AG04449 (cell line): ENCODE data around the gene IGDCC3.

ENCODE experiments used
- CTCF ChIA-PET: fragments of 350-600 bp; formaldehyde crosslinking; extraction: SDS; loops from one replicate; lab custom pipeline; 2021; ENCODE audit warnings: antibody characterized with exemption; lab: Yijun Ruan, JAX
- POLR2A ChIA-PET: fragments of 400-600, 350-600 bp; formaldehyde crosslinking; extraction: SDS; loops from one replicate; lab custom pipeline; 2020; ENCODE audit warnings: antibody characterized with exemption, inconsistent platforms; lab: Yijun Ruan, JAX
- DNase-seq: peaks from one replicate; pipeline ENCODE4 v3.0.0-alpha.2; 2010; ENCODE audit warnings: low read depth, low spot score
- H3K4me3 ChIP-seq: 2 replicates; pipeline ENCODE4 v1.5.1; 2011; ENCODE audit warnings: low read depth, mild to moderate bottlenecking, control low read depth, low read length
- TF ChIP-seq, protein P1 (sequence below): IDR thresholded peaks from one replicate; pipeline ENCODE4 v1.5.1; 2011; ENCODE audit warnings: mild to moderate bottlenecking, moderate library complexity, low read length, control low read depth, inconsistent platforms; ENCODE audit not compliant: insufficient read depth; ENCODE audit errors: missing control alignments

IGDCC3 gene

DNA sequence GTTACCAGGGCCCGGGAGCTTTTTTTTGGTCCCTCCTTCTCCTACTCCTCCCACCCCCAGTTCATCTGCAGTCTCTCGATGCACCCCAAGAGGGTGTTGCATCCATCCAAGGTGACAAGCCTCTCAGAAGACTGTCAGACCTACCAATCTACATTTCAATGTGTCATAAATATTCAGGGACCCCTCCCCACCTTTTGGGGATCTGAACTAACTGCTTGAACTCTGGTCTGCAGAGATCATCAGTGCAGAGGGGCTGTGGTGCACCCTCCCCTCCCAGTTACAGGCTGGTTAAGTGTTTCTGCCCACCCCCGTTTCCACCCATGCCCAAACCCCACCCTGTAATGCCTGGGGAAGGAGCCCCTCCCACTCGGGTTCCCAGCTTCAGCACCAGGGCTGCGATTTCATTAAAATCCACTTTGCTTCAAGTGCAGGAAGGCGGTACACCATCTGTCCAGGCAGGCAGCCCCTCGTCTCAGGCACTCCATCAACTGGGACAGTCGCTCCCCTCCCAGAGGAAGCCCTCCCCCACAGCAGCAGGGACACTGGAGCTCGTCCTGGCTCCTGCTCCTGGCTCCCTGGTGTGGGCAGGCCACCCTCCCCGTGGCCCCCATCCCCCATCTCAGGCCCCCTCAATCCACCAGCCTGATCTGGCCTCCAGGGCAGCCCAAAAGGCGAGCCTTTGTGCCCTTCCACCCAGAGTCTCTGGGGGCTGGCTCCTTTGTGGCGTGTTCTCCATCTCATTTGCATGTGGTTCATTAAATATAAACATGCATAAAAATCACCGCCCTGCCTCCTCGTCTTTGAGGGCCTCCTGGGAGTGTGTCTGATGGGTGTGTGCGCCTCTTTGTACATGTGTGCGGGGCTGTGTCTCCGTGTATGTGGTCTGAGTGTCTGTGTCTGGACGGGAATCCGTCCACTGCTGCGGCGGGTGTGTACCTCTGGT, 41.0 kb downstream of the IGDCC3 start:
- ChIA-PET CTCF (interaction anchor here (1.3 to 8.1 kb wide), 3 partner anchors 17 to 64 kb away, joined by 4 to 54 read pairs (median 6); no protein-coding TSS in a partner anchor), POLR2A (no interaction called here)
- no peak for DNase-seq
- H3K4me3 ChIP-seq = no peak overlapping the region
- TF ChIP-seq, protein P1, sequence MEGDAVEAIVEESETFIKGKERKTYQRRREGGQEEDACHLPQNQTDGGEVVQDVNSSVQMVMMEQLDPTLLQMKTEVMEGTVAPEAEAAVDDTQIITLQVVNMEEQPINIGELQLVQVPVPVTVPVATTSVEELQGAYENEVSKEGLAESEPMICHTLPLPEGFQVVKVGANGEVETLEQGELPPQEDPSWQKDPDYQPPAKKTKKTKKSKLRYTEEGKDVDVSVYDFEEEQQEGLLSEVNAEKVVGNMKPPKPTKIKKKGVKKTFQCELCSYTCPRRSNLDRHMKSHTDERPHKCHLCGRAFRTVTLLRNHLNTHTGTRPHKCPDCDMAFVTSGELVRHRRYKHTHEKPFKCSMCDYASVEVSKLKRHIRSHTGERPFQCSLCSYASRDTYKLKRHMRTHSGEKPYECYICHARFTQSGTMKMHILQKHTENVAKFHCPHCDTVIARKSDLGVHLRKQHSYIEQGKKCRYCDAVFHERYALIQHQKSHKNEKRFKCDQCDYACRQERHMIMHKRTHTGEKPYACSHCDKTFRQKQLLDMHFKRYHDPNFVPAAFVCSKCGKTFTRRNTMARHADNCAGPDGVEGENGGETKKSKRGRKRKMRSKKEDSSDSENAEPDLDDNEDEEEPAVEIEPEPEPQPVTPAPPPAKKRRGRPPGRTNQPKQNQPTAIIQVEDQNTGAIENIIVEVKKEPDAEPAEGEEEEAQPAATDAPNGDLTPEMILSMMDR = no peak

DNA sequence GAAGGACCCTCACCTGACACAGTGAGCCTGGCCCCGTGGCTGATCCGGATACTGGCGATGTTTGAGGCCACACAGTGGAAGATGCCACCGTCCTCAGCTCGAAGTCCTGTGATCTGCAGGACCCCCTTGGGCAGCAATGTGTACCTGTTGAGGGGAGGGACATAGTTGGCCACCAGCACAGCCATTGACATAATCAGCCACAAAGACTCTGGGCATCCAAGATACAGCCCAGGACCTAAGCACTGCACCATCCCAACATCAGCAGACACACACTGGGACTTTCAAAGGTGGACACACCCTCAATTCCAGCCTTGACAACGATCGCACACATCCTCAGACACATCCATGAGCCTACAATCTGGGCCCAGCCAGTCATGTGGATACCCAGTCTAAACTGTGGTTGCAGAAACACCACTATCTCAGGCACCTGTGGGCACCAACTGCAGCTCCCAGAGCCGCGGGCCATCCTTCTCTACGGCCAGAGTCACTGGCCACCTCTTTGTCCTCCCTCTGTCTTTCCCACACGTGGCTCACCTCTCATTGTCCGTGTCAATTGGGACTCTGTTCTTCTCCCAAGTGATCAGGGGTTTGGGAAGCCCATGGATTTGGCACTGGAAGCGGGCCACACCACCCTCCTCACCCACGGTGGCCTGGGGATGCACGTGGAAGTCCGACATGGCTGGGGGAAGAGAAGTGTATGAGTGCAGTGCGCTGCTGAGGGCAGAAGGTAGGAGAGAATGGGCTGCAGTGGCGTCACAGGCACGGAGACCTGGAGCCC, 42.3 kb downstream of the IGDCC3 start:
- ChIA-PET POLR2A (no interaction called here), CTCF (interaction anchor here (1.3 to 8.1 kb wide), 3 partner anchors 16 to 65 kb away, joined by 4 to 54 read pairs (median 6); no protein-coding TSS in a partner anchor)
- TF ChIP-seq, protein P1 = no peak
- H3K4me3 ChIP-seq = no peak overlapping the region
- DNase-seq = no peak

DNA sequence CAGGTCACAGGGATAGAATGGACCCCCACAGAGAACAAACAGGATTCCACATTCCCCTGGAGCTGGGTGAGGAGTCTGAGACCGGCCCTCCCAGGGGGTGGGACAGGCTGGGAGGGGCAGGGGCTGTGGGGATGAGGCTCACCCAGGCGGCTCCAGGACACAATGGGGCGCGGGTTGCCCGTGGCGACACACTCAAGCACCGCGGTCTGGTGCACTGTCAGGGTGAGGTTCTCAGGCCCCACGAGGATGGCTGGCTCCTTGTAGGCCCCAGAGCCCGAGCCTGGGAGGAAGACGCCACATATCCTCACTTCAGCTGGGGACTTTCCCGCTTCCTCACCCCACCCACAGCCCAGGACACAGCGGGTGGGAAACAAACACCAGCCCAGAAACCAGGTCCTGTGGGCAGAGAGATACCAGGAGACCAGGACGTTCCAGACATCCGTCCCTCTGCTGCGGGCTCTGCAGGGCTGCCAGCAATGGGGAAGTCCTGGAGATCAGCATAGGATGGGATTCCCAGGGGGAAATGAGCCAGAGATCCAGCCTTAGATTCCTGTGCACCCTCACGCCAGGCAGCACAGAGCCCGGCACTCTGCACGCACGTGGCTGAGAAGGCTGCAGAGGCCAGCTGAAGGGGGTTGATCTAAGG, 43.1 kb downstream of the IGDCC3 start:
- CTCF ChIA-PET = interaction anchor here (8.1 kb wide), 1 partner anchor 15 kb away, joined by 54 read pairs; no protein-coding TSS in a partner anchor
- TF ChIP-seq, protein P1 = no peak
- POLR2A ChIA-PET = no interaction called here
- no peak overlapping the region for H3K4me3 ChIP-seq
- no peak for DNase-seq

DNA sequence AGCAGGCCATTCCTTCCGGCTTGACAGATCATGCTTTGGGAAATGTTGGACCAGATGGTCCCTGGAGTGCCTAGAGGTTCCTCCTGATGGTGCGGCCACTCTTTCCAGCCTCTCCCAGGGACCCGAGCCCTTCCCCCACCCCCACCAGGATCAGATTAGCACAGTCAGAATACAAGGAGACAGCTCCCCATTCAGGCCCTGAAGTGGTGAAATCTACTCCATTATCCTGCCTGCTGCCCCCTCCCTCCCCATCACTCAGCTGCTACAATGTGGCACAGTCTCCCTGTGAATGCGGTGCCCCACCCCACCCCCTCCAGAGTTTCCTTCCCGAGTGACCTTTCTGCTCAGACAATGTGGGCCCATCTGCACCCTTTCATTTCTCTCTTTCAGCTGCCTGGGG, 43.9 kb downstream of the IGDCC3 start:
- ChIA-PET POLR2A (no interaction called here), CTCF (no interaction called here)
- DNase-seq = no peak
- TF ChIP-seq, protein P1 = no peak
- no peak overlapping the region for H3K4me3 ChIP-seq

DNA sequence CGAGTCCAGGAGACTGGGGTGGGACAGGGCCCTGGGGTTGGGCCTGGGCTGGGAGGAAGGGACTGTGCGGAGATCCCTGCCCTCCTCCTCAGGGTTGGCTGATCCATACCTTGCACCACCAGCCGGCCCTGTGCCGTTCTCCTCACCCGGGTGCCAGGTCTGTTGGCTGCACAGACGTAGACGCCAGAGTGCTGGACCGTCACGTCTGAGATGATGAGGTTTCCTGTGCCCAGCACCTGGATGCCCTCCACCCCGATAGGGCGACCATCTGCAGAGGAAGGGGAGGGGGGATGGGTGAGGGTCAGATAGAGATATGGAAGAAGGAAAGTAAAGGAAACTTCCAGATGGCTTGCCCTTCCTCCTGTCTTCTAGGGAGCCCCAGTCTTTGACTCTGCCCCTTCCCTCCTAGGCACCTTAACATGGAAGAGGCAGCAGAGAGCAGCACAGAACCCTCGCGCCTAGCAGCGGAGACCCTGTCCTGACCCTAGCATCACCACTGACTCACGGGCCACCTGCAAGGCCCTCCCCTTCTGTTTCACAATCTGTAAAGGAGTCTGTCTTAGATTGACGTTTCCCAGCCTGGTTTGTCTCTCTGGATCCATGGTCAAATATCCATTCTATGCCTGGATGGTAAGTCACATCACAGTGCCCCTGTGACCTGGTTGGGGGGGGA, 44.5 kb downstream of the IGDCC3 start:
- no peak overlapping the region for H3K4me3 ChIP-seq
- POLR2A ChIA-PET = no interaction called here
- TF ChIP-seq, protein P1 = no peak
- CTCF ChIA-PET = interaction anchor here (2.3 kb wide), 1 partner anchor 14 kb away, joined by 6 read pairs; no protein-coding TSS in a partner anchor
- DNase-seq = no peak
